Gastrocnemius medialis (tissue), 4 donors: ENCODE data around the gene FAM83C. TPM values are rescaled to one million over a fixed set of nuclear protein-coding genes. Genes with fewer than 3 reads are reported as not detected.
A peak's percentile ranks its signal among the peaks of the same experiment; 100 is the strongest.

Source experiments
- ATAC-seq, 2 donors: fragments of 150-250 bp; one replicate each; pipeline ENCODE4 v1.9.1; 2016
- DNase-seq, 2 donors: peaks; one replicate each; pipeline ENCODE4 v3.0.0-alpha.2; 2019
- H3K27ac ChIP-seq, 4 donors: fragments of 200-600 bp; sonication (generic); 1 replicate in 1 of 4; 2 replicates in 3 of 4; pipeline ENCODE4 v1.5.1; 2016 to 2018; ENCODE audit warnings: mild to moderate bottlenecking in 2 of 4, moderate library complexity in 1 of 4
- H3K27me3 ChIP-seq, 3 donors: fragments of 200-600 bp; sonication (generic) in 2 of 3; 1 replicate in 1 of 3; 2 replicates in 2 of 3; pipeline versions ENCODE4 v1.5.1 to v1.6.0; 2016 to 2019; ENCODE audit warnings: mild to moderate bottlenecking in 1 of 3, moderate library complexity in 1 of 3
- H3K36me3 ChIP-seq, 2 donors: fragments of 200-600 bp; sonication (generic) in 1 of 2; one replicate each; pipeline ENCODE4 v1.5.1; 2017 to 2018
- H3K4me1 ChIP-seq, 2 donors: fragments of 200-600 bp; sonication (generic) in 1 of 2; one replicate each; pipeline ENCODE4 v1.5.1; 2016 to 2017; ENCODE audit warnings: mild to moderate bottlenecking in 2 of 2
- H3K4me3 ChIP-seq, 4 donors: fragments of 200-600 bp; sonication (generic) in 3 of 4; 1 replicate in 1 of 4; 2 replicates in 3 of 4; pipeline ENCODE4 v1.5.1; 2016 to 2019; ENCODE audit warnings: mild to moderate bottlenecking in 2 of 4
- H3K9me3 ChIP-seq, 3 donors: fragments of 200-600 bp; sonication (generic) in 2 of 3; 1 replicate in 1 of 3; 2 replicates in 2 of 3; pipeline ENCODE4 v1.5.1; 2016 to 2019
- CTCF ChIP-seq, 5 experiments: fragments of 450-650 bp in 3 of 5; fragments of 200-600 bp in 2 of 5; sonication (generic) in 2 of 5; IDR thresholded peaks in 4 of 5; conservative IDR thresholded peaks in 1 of 5; 1 replicate in 4 of 5; 2 replicates in 1 of 5; pipeline ENCODE4 v1.5.1; 2016 to 2019; ENCODE audit warnings: antibody characterized with exemption in 5 of 5, mild to moderate bottlenecking in 3 of 5, moderate library complexity in 3 of 5
- POLR2A ChIP-seq, 2 donors: fragments of 450-650 bp; IDR thresholded peaks; one replicate each; pipeline ENCODE4 v1.6.1; 2017; ENCODE audit warnings: antibody characterized with exemption in 2 of 2, mild to moderate bottlenecking in 2 of 2, moderate library complexity in 2 of 2
- in situ Hi-C, 4 donors: fragments of 200-750 bp; cut with MboI; loops; one replicate each; pipeline versions ENCODE4 v1.15.0 to v1.8.0; 2017; ENCODE audit warnings: low sequenced_read_pairs in 4 of 4
- intact Hi-C: fragments of 100-400 bp; cut with DNase I; formaldehyde crosslinking; loops from one replicate; pipeline ENCODE4 v1.15.1; 2023; ENCODE audit warnings: low total_unique reads
- total RNA-seq, 4 donors: library from RNA; depleted of rRNA; stranded (reverse); fragments of >200 nt; gene quantifications; one replicate each; pipeline versions ENCODE4 v1.1.0 to v1.2.3, GENCODE V29; 2016

Gene FAM83C
- total RNA-seq, 4 donors from 2014 or later, result not detected

- in situ Hi-C loops, result no loop called here
- DNase-seq, result no peak
- intact Hi-C loops, result no loop called here
Observed at GRCh38 chr20:35286077-35286898, 5.9 kb downstream of the FAM83C start.

GRCh38 chr20:35285806-35286076 is 6.5 kb downstream of the FAM83C start:
- peaks cover 7 to 11% of the 10 kb centered on the region in 2 donors for H3K4me1 ChIP-seq

More at GRCh38 chr20:35286077-35286898, 5.9 kb downstream of the FAM83C start:
- Histone ChIP-seq H3K36me3 (no peaks in the 10 kb centered on the region), H3K4me1 (peaks cover 7 to 11% of the 10 kb centered on the region in 2 donors), H3K27ac (no peak overlapping the region), H3K4me3 (no peak overlapping the region), H3K27me3 (no peaks in the 10 kb centered on the region), H3K9me3 (no peaks in the 10 kb centered on the region)
- TF ChIP-seq CTCF (IDR thresholded peaks at IDR 0.05 in 4 of 5, conservative IDR thresholded peaks at IDR 0.05 in 1 of 5) (no peak), POLR2A (IDR thresholded peaks at IDR 0.05) (no peak)
- no peak for ATAC-seq

GRCh38 chr20:35284992-35285805 is 7.0 kb downstream of the FAM83C start:
- ATAC-seq (peak in 1 of 2 donors; percentile 42), DNase-seq (no peak)
- in situ Hi-C loops (no loop called here), intact Hi-C loops (loop anchor here (5.0 kb wide), 1 partner anchor 127 kb away; the partner anchor contains the start of gene UQCC1)
- TF ChIP-seq POLR2A (IDR thresholded peaks at IDR 0.05) (no peak), CTCF (IDR thresholded peaks at IDR 0.05 in 4 of 5, conservative IDR thresholded peaks at IDR 0.05 in 1 of 5) (no peak)
- Histone ChIP-seq H3K4me1 (peaks cover 7 to 11% of the 10 kb centered on the region in 2 donors), H3K27me3 (no peaks in the 10 kb centered on the region), H3K36me3 (peaks cover 0 to 6% of the 10 kb centered on the region in 2 donors), H3K4me3 (peak overlapping the region; percentile 85 to 96 (median 91)), H3K27ac (peak overlapping the region; percentile 82 to 90 (median 86)), H3K9me3 (no peaks in the 10 kb centered on the region)

More at GRCh38 chr20:35285806-35286076, 6.5 kb downstream of the FAM83C start:
- intact Hi-C loops (no loop called here), in situ Hi-C loops (no loop called here)
- Histone ChIP-seq H3K27ac (no peak overlapping the region), H3K27me3 (no peaks in the 10 kb centered on the region), H3K9me3 (no peaks in the 10 kb centered on the region), H3K4me3 (no peak overlapping the region), H3K36me3 (peaks cover 0 to under 1% of the 10 kb centered on the region in 2 donors)
- DNase-seq (no peak), ATAC-seq (no peak)
- TF ChIP-seq POLR2A (IDR thresholded peaks at IDR 0.05) (no peak), CTCF (IDR thresholded peaks at IDR 0.05 in 4 of 5, conservative IDR thresholded peaks at IDR 0.05 in 1 of 5) (no peak)

GRCh38 chr20:35284267-35284991 is 7.8 kb downstream of the FAM83C start, which contains the start of gene EIF6:
Gene EIF6, minus strand, starts transcription at chr20:35284772. Its CDS starts 285 bp downstream, at chr20:35284487.
- peaks cover 0 to 14% of the 10 kb centered on the region in 2 donors for H3K36me3 ChIP-seq
- H3K27ac ChIP-seq, result peak within 1 kb of the TSS; percentile 82 to 90 (median 86)
- peaks cover 7 to 11% of the 10 kb centered on the region in 2 donors for H3K4me1 ChIP-seq
- in situ Hi-C loops (no loop called here), intact Hi-C loops (loop anchor here (5.0 kb wide), 1 partner anchor 128 kb away; the partner anchor contains the start of gene UQCC1)
- H3K9me3 ChIP-seq, result no peaks in the 10 kb centered on the region
- ATAC-seq, result peak; percentile 85 to 90
- TF ChIP-seq POLR2A (IDR thresholded peaks at IDR 0.05), result peak in 1 of 2 donors; percentile 40
- no peak for TF ChIP-seq CTCF (IDR thresholded peaks at IDR 0.05 in 4 of 5, conservative IDR thresholded peaks at IDR 0.05 in 1 of 5)
- no peaks in the 10 kb centered on the region for H3K27me3 ChIP-seq
- DNase-seq, result peak; percentile 57 to 72
- peak within 1 kb of the TSS; percentile 85 to 96 (median 91) for H3K4me3 ChIP-seq
